Right lobe of liver (tissue), 6 donors: Measurements from ENCODE around the gene ARF1. TPM values are rescaled to one million over a fixed set of nuclear protein-coding genes. Genes with fewer than 3 reads are reported as not detected.

Experiments used
- ATAC-seq, 4 donors: fragments of 200-7000 bp; cut with Tn5 transposase; one replicate each; pipeline ENCODE4 v1.9.1; 2020; ENCODE audit warnings: mild to moderate bottlenecking in 4 of 4, moderate library complexity in 4 of 4
- DNase-seq, 3 donors: peaks; one replicate each; pipeline ENCODE4 v3.0.0-alpha.2; 2020
- H3K27ac ChIP-seq, 3 donors: fragments of 200-600 bp; one replicate each; pipeline ENCODE4 v1.8.0; 2022
- H3K27me3 ChIP-seq, 2 donors: fragments of 200-600 bp; one replicate each; pipeline ENCODE4 v1.8.0; 2022
- H3K36me3 ChIP-seq, 4 donors: fragments of 200-600 bp; sonication (generic) in 1 of 4; one replicate each; pipeline versions ENCODE4 v1.5.1 to v1.8.0; 2017 to 2022; ENCODE audit warnings: control low read depth in 1 of 4
- H3K4me1 ChIP-seq, 4 donors: fragments of 200-600 bp; sonication (generic) in 1 of 4; one replicate each; pipeline versions ENCODE4 v1.5.1 to v1.8.0; 2017 to 2022; ENCODE audit warnings: control low read depth in 1 of 4
- H3K4me3 ChIP-seq, 3 donors: fragments of 200-600 bp; one replicate each; pipeline ENCODE4 v1.8.0; 2022
- H3K9me3 ChIP-seq, 4 donors: fragments of 200-600 bp; sonication (generic) in 1 of 4; one replicate each; pipeline versions ENCODE4 v1.5.1 to v1.8.0; 2017 to 2022; ENCODE audit warnings: control low read depth in 1 of 4
- POLR2A ChIP-seq: fragments of 450-650 bp; IDR thresholded peaks from one replicate; pipeline ENCODE4 v1.6.1; 2017; ENCODE audit warnings: antibody characterized with exemption, mild to moderate bottlenecking
- WGBS: methylation state at CpG from one replicate; pipeline ENCODE4 v1.1.6; 2018; ENCODE audit warnings: low coverage, low lambda C conversion rate; ENCODE audit not compliant: insufficient coverage; ENCODE audit errors: missing lambda C conversion rate; 5-methylcytosine and 5-hydroxymethylcytosine counted together
- intact Hi-C, 2 donors: fragments of 100-400 bp; cut with DNase I; formaldehyde crosslinking; loops; one replicate each; pipeline versions ENCODE4 v1.11.2 to v1.14.1; 2022
- total RNA-seq, 6 experiments: library from RNA; depleted of rRNA in 2 of 6; stranded (reverse); fragments of >200 nt in 2 of 6; fragmentation: NEBNext Ultra II Directional in 3 of 6; extraction: Animal tissue kit (Norgen Biotek cat#: 25700) in 3 of 6; gene quantifications; one replicate each; pipeline versions ENCODE4 v1.1.0 to v1.2.4, GENCODE V29; 2016 to 2023
- TF ChIP-seq, protein P1 (sequence below), 4 donors: fragments of 200-600 bp in 3 of 4; fragments of 450-650 bp in 1 of 4; IDR thresholded peaks; one replicate each; pipeline versions ENCODE4 v1.5.1 to v1.8.0; 2016 to 2022; ENCODE audit warnings: antibody characterized with exemption in 4 of 4, mild to moderate bottlenecking in 2 of 4
- donor health status: DM: no; HTN: yes; CAD: no.
- donor health status: DM: no; HTN: no; CAD: no.
- donor health status: DM: no; HTN: no; CAD: no.
- donor health status: DM: no; HTN: yes; CAD: no.
- donor health status: DM: no; HTN: yes; CAD: no.

Gene ARF1
- total RNA-seq, 6 experiments from 2014 or later, result 143 to 261 (median 193) TPM

DNA sequence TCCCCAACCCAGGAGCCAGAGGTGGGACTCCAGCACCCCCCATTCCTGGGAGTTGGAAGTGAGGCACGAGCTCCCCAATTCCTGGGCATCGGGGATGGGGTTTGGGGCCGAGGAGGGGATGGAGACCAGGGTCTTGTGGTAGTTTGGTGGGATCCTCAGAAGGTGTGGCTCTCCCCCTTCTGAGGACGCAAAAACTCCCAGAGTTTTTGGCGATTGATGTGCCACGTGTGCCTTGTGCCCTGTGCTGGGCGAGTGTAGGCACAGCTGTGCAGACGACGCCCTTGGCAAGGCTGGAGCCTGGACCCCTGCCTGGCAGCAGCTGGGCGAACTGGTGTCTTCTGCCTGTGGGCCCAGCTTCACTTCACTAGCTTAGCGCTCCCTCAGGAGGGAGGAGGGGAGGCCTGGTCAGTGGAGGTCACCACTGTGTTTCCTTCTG is 60.2 kb downstream of the ARF1 start:
- intact Hi-C loops, result no loop called here
- TF ChIP-seq POLR2A, result no peak
- TF ChIP-seq, protein P1, sequence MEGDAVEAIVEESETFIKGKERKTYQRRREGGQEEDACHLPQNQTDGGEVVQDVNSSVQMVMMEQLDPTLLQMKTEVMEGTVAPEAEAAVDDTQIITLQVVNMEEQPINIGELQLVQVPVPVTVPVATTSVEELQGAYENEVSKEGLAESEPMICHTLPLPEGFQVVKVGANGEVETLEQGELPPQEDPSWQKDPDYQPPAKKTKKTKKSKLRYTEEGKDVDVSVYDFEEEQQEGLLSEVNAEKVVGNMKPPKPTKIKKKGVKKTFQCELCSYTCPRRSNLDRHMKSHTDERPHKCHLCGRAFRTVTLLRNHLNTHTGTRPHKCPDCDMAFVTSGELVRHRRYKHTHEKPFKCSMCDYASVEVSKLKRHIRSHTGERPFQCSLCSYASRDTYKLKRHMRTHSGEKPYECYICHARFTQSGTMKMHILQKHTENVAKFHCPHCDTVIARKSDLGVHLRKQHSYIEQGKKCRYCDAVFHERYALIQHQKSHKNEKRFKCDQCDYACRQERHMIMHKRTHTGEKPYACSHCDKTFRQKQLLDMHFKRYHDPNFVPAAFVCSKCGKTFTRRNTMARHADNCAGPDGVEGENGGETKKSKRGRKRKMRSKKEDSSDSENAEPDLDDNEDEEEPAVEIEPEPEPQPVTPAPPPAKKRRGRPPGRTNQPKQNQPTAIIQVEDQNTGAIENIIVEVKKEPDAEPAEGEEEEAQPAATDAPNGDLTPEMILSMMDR (IDR thresholded peaks at IDR 0.05), result no peak
- no peak overlapping the region for H3K4me3 ChIP-seq
- ATAC-seq (no peak), DNase-seq (peak in 1 of 3 donors; percentile 39)
- 40% methylated on average over 1 of the region's 11 CpGs for WGBS
- H3K27ac ChIP-seq, result no peak overlapping the region
- H3K4me1 ChIP-seq, result peaks cover 0 to 21% (median 15%) of the 10 kb centered on the region in 4 donors
- no peaks in the 10 kb centered on the region for H3K27me3 ChIP-seq
- H3K36me3 ChIP-seq, result peaks cover 0 to 4% (median 2%) of the 10 kb centered on the region in 4 donors
- H3K9me3 ChIP-seq, result no peaks in the 10 kb centered on the region

DNA sequence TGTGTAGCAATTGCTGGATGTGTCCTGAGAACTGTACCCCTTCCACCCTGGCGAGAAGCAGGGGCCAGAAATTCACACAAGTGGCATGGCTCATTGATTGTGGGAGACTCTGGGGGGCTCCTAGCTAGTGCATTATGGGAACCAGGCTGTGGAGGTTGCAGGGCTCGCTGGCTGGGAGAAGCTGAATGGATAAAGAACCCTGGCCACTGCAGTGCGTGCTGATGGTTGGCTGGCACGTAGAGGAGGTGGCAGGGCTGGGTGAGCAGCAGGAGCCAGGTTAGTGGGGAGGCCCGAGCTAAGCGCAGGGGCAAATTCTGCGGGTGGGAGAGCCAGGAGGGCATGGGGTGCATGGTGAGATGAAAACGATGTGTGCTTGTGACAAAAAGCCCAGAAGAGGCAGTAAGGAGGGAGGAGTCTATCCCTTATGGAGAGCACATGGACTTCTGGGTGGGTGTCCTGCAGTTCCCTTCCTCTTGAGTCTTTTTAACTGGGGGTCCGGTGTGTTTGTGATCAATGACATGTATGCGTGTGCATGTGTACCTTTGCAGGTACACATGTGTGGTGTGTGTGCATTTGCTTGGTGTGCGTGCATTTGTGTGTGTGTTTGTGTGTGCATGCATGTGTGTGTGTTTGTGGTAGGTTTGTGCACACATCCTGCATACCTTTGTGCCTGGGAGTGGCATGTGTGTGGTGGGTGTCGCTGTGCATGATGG is 61.1 kb downstream of the ARF1 start:
- WGBS, result 90% methylated on average over 8 of the region's 12 CpGs
- TF ChIP-seq, protein P1 (IDR thresholded peaks at IDR 0.05), result no peak
- TF ChIP-seq POLR2A, result no peak
- Histone ChIP-seq H3K36me3 (peaks cover 0 to 4% (median 3%) of the 10 kb centered on the region in 4 donors), H3K27ac (no peak overlapping the region), H3K9me3 (no peaks in the 10 kb centered on the region), H3K27me3 (no peaks in the 10 kb centered on the region), H3K4me3 (no peak overlapping the region), H3K4me1 (peaks cover 0 to 21% (median 15%) of the 10 kb centered on the region in 4 donors)
- DNase-seq (peak in 2 of 3 donors; percentile 38 to 51), ATAC-seq (no peak)
- intact Hi-C loops, result no loop called here

DNA sequence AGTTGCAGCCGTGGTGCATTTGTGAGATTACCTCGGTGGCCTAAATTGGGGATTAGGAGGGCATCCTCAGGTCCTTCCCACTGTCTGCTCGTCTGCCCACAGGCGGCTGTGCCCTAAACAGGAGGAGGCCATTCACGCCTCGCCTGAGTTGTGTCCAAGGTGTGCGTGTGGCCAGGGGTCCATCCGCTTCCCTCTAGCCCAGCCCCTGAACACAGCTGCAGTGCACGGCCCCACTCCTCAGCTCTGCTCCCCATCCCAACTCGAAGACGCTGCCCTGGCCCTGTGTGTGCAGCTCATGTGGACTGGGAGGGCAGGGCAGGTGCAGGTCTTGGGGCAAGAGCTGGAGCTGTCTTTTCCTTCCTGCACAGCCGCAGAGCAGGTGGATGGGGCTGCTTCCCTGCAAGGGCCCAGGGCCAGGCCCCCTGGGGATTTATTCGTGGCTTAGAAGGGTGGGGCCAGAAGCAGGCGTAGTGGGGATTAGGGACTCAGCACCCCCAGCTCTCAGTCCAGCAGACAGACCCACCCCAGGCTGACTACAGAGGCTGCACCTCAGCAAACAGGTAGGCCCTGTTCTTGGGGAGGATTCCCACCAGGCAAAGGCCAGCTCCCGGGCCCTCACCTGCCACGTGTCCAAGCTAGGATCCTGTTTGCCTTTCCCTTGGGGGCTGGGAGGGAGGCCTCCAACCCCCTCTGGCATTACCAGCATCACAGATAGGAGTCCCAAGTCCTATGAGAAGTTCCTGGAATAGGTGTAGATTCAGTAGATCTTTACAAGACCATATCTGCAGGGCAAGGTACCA is 61.9 kb downstream of the ARF1 start:
- Histone ChIP-seq H3K4me1 (peaks cover 0 to 21% (median 15%) of the 10 kb centered on the region in 4 donors), H3K36me3 (peaks cover 0 to 9% (median 4%) of the 10 kb centered on the region in 4 donors), H3K27ac (no peak overlapping the region), H3K9me3 (no peaks in the 10 kb centered on the region), H3K27me3 (no peaks in the 10 kb centered on the region), H3K4me3 (no peak overlapping the region)
- intact Hi-C loops, result no loop called here
- TF ChIP-seq, protein P1 (IDR thresholded peaks at IDR 0.05), result no peak
- no peak for TF ChIP-seq POLR2A
- ATAC-seq (no peak), DNase-seq (peak in 2 of 3 donors; percentile 21 to 46)
- WGBS, result 67% methylated on average over 1 of the region's 16 CpGs

DNA sequence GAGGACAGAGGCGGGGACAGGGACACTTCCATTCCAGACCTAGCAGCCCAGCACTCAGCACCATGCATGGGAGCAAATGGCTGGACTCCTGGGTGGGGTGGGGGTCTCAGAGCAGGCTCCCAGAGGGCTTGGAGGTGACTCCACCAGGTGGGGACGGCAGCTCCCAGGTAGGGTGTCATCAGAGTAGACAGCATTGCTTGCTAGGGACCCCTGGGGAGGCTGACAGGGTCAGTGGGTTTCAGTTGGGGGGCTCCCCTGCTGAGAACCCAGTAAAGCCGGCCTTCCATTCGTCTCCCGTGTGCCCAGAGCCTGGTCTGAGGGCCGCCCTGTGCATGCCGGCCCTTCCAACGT is 62.5 kb downstream of the ARF1 start:
- no peak for ATAC-seq
- Histone ChIP-seq H3K27me3 (no peaks in the 10 kb centered on the region), H3K36me3 (peaks cover 0 to 9% (median 4%) of the 10 kb centered on the region in 4 donors), H3K4me3 (no peak overlapping the region), H3K9me3 (no peaks in the 10 kb centered on the region), H3K27ac (no peak overlapping the region), H3K4me1 (peaks cover 0 to 21% (median 15%) of the 10 kb centered on the region in 4 donors)
- TF ChIP-seq POLR2A, result no peak
- TF ChIP-seq, protein P1 (IDR thresholded peaks at IDR 0.05), result no peak
- DNase-seq, result peak in 1 of 3 donors; percentile 30
- WGBS, result no CpG with 5 or more reads among the region's 8 CpGs
- intact Hi-C loops, result no loop called here
